Left kidney (tissue), 2 donors: ENCODE measurements around the gene LRRC8D. TPM values are rescaled to one million over a fixed set of nuclear protein-coding genes. Genes with fewer than 3 reads are reported as not detected.
"Not testable (repeated sequence)": the region's sequence is repeated elsewhere in the genome, so short reads cannot be mapped to it uniquely, and the experiment has no call there.

Experiments
- DNase-seq: peaks from one replicate; pipeline ENCODE4 v3.0.0-alpha.2; 2013
- polyA plus RNA-seq: library from polyadenylated mRNA; unstranded; fragments of 120-200 nt; gene quantifications from one replicate; pipeline ENCODE4 v1.2.1, GENCODE V29; 2013; ENCODE audit not compliant: insufficient read length

LRRC8D gene
- polyA plus RNA-seq, 1 donor: 41.8 TPM

- no peak for DNase-seq
These were observed 134.7 kb downstream of the LRRC8D start for GRCh38 chr1:89955311-89956205.

- DNase-seq: no peak
These were observed 136.3 kb downstream of the LRRC8D start for GRCh38 chr1:89957107-89957506.

GRCh38 chr1:89958851-89959654, 138.2 kb downstream of the LRRC8D start:
- DNase-seq: no peak

- no peak for DNase-seq
These were observed 138.9 kb downstream of the LRRC8D start for GRCh38 chr1:89959719-89960118.

- no peak for DNase-seq
These were observed 141.4 kb downstream of the LRRC8D start for GRCh38 chr1:89962024-89962741.

GRCh38 chr1:89962742-89963075, 141.9 kb downstream of the LRRC8D start:
- DNase-seq: no peak

GRCh38 chr1:89965193-89965768, 144.4 kb downstream of the LRRC8D start:
- no peak for DNase-seq

- DNase-seq: no peak
These were observed 145.8 kb downstream of the LRRC8D start for GRCh38 chr1:89966656-89967055.

- no peak for DNase-seq
These were observed 150.8 kb downstream of the LRRC8D start for GRCh38 chr1:89971600-89971999.

- DNase-seq: no peak
These were observed 151.2 kb downstream of the LRRC8D start for GRCh38 chr1:89972024-89972423.

GRCh38 chr1:89973471-89974127, 152.8 kb downstream of the LRRC8D start:
- DNase-seq: no peak

GRCh38 chr1:89974256-89974655, 153.4 kb downstream of the LRRC8D start:
- no peak for DNase-seq

GRCh38 chr1:89974696-89975470, 154.1 kb downstream of the LRRC8D start:
- no peak for DNase-seq

- DNase-seq: no peak
These were observed 154.8 kb downstream of the LRRC8D start for GRCh38 chr1:89975540-89976125.

- no peak for DNase-seq
These were observed 157.9 kb downstream of the LRRC8D start for GRCh38 chr1:89978755-89979154.

- DNase-seq: no peak
These were observed 159.8 kb downstream of the LRRC8D start for GRCh38 chr1:89980605-89981004.

- not testable (repeated sequence) for DNase-seq
These were observed 162.0 kb downstream of the LRRC8D start for GRCh38 chr1:89982846-89983245.

- DNase-seq: not testable (repeated sequence)
These were observed 163.8 kb downstream of the LRRC8D start for GRCh38 chr1:89984564-89985116.

GRCh38 chr1:89986020-89986419, 165.2 kb downstream of the LRRC8D start:
- no peak for DNase-seq
